Mammary epithelial cell (primary cell): Measurements from ENCODE around the gene SLC38A3.

Experiments
- EZH2 ChIP-seq: IDR thresholded peaks from 2 replicates; pipeline ENCODE4 v1.6.1; 2012; ENCODE audit warnings: low read length, inconsistent platforms, borderline replicate concordance
- TF ChIP-seq, protein P1 (sequence below), 2 donors: IDR thresholded peaks in 1 of 2; conservative IDR thresholded peaks in 1 of 2; 2 replicates each; pipeline ENCODE4 v1.5.1; 2011 to 2012; ENCODE audit warnings: inconsistent platforms in 2 of 2, low read length in 2 of 2, mild to moderate bottlenecking in 2 of 2, control low read depth in 1 of 2, low read depth in 1 of 2; ENCODE audit not compliant: insufficient read depth in 1 of 2; ENCODE audit errors: extremely low read depth in 1 of 2

DNA sequence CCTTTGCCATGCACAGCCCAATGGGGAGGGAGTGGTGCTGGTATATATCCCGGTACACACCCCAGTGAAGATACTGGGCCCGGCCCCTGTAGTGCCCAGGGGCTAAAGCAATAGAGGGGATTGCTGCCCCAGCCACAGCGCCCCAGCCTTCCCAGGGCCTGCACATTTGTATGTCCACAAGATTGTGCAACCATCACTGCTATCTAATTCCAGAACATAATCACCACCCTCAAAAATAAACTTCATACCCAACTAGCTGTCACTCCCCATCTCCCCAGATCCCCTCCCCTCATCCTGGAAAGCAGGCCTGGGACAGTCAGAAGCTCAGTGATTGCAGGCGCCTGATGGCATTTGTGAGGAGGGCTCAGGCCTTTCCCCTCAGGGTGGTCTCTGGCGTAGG, 44.4 kb downstream of the SLC38A3 start:
- TF ChIP-seq, protein P1, sequence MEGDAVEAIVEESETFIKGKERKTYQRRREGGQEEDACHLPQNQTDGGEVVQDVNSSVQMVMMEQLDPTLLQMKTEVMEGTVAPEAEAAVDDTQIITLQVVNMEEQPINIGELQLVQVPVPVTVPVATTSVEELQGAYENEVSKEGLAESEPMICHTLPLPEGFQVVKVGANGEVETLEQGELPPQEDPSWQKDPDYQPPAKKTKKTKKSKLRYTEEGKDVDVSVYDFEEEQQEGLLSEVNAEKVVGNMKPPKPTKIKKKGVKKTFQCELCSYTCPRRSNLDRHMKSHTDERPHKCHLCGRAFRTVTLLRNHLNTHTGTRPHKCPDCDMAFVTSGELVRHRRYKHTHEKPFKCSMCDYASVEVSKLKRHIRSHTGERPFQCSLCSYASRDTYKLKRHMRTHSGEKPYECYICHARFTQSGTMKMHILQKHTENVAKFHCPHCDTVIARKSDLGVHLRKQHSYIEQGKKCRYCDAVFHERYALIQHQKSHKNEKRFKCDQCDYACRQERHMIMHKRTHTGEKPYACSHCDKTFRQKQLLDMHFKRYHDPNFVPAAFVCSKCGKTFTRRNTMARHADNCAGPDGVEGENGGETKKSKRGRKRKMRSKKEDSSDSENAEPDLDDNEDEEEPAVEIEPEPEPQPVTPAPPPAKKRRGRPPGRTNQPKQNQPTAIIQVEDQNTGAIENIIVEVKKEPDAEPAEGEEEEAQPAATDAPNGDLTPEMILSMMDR (conservative IDR thresholded peaks at IDR 0.05 in 1 of 2, IDR thresholded peaks at IDR 0.05 in 1 of 2; ENCODE audit: extremely low read depth in 1 of 2, insufficient read depth in 1 of 2, low read depth in 1 of 2, low read length in 2 of 2) = no peak
- TF ChIP-seq EZH2 = no peak
